ENCODE measurements around the gene RPL36A.

The RPL36A gene

GRCh38 chrX:101360390-101360789, 30.4 kb upstream of the RPL36A start:
- no peak overlapping the region for H3K4me3 ChIP-seq (ENCODE audit: low read depth, low read length)
- TF ChIP-seq CTCF (IDR thresholded peaks at IDR 0.05; ENCODE audit: insufficient read depth, low read depth, low read length, missing control alignments), result no peak
- no peak for DNase-seq (ENCODE audit: low read depth)

DNA sequence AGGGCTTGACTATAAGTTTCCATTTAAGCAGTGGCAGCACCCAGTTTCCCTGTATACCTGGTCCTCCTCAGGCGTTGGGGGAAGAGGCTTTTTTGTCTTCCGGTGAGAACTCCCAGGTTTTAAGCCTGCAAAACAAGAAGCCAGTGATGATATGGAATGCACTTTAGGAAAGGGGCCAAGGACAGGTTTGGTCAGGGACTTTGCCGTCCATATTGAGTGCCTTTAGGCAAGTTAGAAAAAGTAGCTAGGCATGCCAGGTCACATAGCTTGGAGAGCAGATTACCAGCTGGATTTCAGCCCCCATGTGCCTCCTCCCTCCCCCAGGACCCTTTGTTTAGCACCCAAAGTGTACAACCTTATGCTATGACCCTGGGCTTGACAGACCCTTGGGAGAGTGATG, 28.7 kb upstream of the RPL36A start:
- H3K4me3 ChIP-seq (ENCODE audit: low read depth, low read length), result no peak overlapping the region
- DNase-seq (ENCODE audit: low read depth), result no peak
- no peak for TF ChIP-seq CTCF (IDR thresholded peaks at IDR 0.05; ENCODE audit: insufficient read depth, low read depth, low read length, missing control alignments)

DNA sequence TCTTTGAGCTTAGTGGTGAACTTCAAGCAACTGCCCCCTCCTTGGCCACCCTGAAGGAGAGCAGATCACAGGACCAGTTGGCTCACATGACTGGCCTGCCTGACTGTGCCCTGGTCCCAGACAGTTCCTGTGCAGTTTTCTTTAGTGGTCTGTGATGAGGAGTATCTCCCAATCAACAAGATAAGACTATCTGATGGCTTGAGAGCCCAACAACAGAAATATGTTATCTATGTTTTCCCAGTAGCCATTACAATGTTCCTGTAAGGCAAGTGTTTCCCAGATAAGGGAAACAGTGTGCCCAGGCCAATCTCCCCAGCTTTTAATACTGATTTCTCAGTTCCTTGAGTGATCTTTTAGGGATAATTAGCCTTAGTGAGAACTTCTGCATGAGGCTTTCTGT, 28.1 kb upstream of the RPL36A start:
- no peak for TF ChIP-seq CTCF (IDR thresholded peaks at IDR 0.05; ENCODE audit: insufficient read depth, low read depth, low read length, missing control alignments)
- DNase-seq (ENCODE audit: low read depth), result no peak
- H3K4me3 ChIP-seq (ENCODE audit: low read depth, low read length), result no peak overlapping the region

GRCh38 chrX:101365301-101365795, 25.5 kb upstream of the RPL36A start:
- TF ChIP-seq CTCF (IDR thresholded peaks at IDR 0.05; ENCODE audit: insufficient read depth, low read depth, low read length, missing control alignments), result no peak
- no peak for DNase-seq (ENCODE audit: low read depth)
- H3K4me3 ChIP-seq (ENCODE audit: low read depth, low read length), result no peak overlapping the region

- H3K4me3 ChIP-seq (ENCODE audit: low read depth, low read length), result no peak overlapping the region
- TF ChIP-seq CTCF (IDR thresholded peaks at IDR 0.05; ENCODE audit: insufficient read depth, low read depth, low read length, missing control alignments), result no peak
- DNase-seq (ENCODE audit: low read depth), result no peak
Measured at GRCh38 chrX:101368800-101369199, 22.0 kb upstream of the RPL36A start.

- no peak overlapping the region for H3K4me3 ChIP-seq (ENCODE audit: low read depth, low read length)
- no peak for TF ChIP-seq CTCF (IDR thresholded peaks at IDR 0.05; ENCODE audit: insufficient read depth, low read depth, low read length, missing control alignments)
- DNase-seq (ENCODE audit: low read depth), result no peak
Measured at GRCh38 chrX:101369687-101370086, 21.1 kb upstream of the RPL36A start.

DNA sequence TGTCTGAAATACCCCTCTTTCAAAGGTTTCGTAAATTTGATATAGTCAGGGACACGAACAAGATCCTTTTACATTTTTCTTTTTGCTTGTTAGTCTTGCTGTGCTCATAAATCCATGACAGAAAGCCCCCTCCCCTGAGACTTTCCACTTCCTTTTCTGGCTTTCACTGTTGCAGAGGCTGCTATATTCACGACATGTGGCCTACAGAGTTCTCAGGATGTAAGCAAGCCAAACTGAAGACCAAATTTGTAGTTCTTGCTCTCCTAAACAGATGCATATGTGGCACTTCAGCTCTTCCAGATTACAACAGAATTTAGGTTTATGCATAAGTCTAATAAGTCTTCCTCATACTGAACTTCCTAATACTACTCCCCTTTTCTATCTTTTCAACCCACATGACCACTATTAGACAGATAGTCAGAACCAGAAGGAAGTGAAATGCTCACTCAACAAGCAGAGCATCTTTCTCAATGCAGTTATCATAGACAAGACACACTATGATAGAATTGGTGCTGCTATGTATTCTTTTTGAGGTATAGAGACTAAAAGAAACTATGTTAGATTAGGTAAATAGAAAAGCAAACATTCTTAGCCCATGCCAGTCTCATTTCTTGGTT, 19.8 kb upstream of the RPL36A start:
- TF ChIP-seq CTCF (IDR thresholded peaks at IDR 0.05; ENCODE audit: insufficient read depth, low read depth, low read length, missing control alignments), result no peak
- DNase-seq (ENCODE audit: low read depth), result peak; percentile 41
- H3K4me3 ChIP-seq (ENCODE audit: low read depth, low read length), result no peak overlapping the region
